ENCODE measurements around the gene LSP1. TPM values are rescaled to one million over a fixed set of nuclear protein-coding genes. Genes with fewer than 3 reads are reported as not detected.

Gene LSP1
- polyA plus RNA-seq, 1 donor from 2014 or later, result not detected

- Histone ChIP-seq H3K9me2 (ENCODE audit: insufficient read depth, low read length) (no peaks in the 10 kb centered on the region), H3K27me3 (ENCODE audit: insufficient read depth, low read depth, low read length) (no peaks in the 10 kb centered on the region), H3K79me2 (replicated peaks; ENCODE audit: insufficient read depth, low read length) (no peaks in the 10 kb centered on the region), H3K9ac (ENCODE audit: low read length) (no peak overlapping the region), H3K27ac (ENCODE audit: low read length) (no peak overlapping the region), H4K20me1 (ENCODE audit: insufficient read depth) (no peaks in the 10 kb centered on the region), H3F3A (ENCODE audit: insufficient read depth, low read length, poor library complexity, severe bottlenecking) (no peaks in the 10 kb centered on the region), H2AFZ (ENCODE audit: low read depth, low read length) (no peak overlapping the region), H3K4me3 (ENCODE audit: low read length) (no peak overlapping the region), H3K4me2 (ENCODE audit: low read length) (no peak overlapping the region), H3K9me3 (ENCODE audit: low read length) (no peaks in the 10 kb centered on the region), H3K36me3 (ENCODE audit: insufficient read depth, low read length) (no peaks in the 10 kb centered on the region)
- no peak for TF ChIP-seq POLR2AphosphoS5 (IDR thresholded peaks at IDR 0.05)
- no peak for TF ChIP-seq REST (IDR thresholded peaks at IDR 0.05; ENCODE audit: borderline replicate concordance)
- TF ChIP-seq RAD21 (conservative IDR thresholded peaks at IDR 0.05), result no peak
- TF ChIP-seq CTCF (IDR thresholded peaks at IDR 0.05; ENCODE audit: poor library complexity, severe bottlenecking), result no peak
- TF ChIP-seq SMC3 (conservative IDR thresholded peaks at IDR 0.05; ENCODE audit: poor library complexity), result no peak
- TF ChIP-seq EP300 (conservative IDR thresholded peaks at IDR 0.05; ENCODE audit: poor library complexity, severe bottlenecking), result no peak
- no peak for TF ChIP-seq MXI1 (conservative IDR thresholded peaks at IDR 0.05; ENCODE audit: poor library complexity, severe bottlenecking)
- no peak for TF ChIP-seq TAF1 (IDR thresholded peaks at IDR 0.05; ENCODE audit: low read depth)
- TF ChIP-seq EZH2 (IDR thresholded peaks at IDR 0.05; ENCODE audit: borderline replicate concordance, insufficient read depth, low read length, poor library complexity, severe bottlenecking), result no peak
Observed at GRCh38 chr11:1908618-1909017, 55.7 kb downstream of the LSP1 start.

- Histone ChIP-seq H3K4me3 (ENCODE audit: low read length) (no peak overlapping the region), H4K20me1 (ENCODE audit: insufficient read depth) (no peaks in the 10 kb centered on the region), H3F3A (ENCODE audit: insufficient read depth, low read length, poor library complexity, severe bottlenecking) (no peaks in the 10 kb centered on the region)
Observed at GRCh38 chr11:1909524-1909923, 56.6 kb downstream of the LSP1 start.

More at GRCh38 chr11:1909524-1909923, 56.6 kb downstream of the LSP1 start:
- Histone ChIP-seq H3K79me2 (replicated peaks; ENCODE audit: insufficient read depth, low read length) (no peaks in the 10 kb centered on the region), H3K4me2 (ENCODE audit: low read length) (no peak overlapping the region), H3K9ac (ENCODE audit: low read length) (no peak overlapping the region), H3K27ac (ENCODE audit: low read length) (no peak overlapping the region), H3K27me3 (ENCODE audit: insufficient read depth, low read depth, low read length) (no peaks in the 10 kb centered on the region), H3K36me3 (ENCODE audit: insufficient read depth, low read length) (no peaks in the 10 kb centered on the region), H3K9me3 (ENCODE audit: low read length) (no peaks in the 10 kb centered on the region), H2AFZ (ENCODE audit: low read depth, low read length) (no peak overlapping the region), H3K9me2 (ENCODE audit: insufficient read depth, low read length) (no peaks in the 10 kb centered on the region)
- TF ChIP-seq MXI1 (conservative IDR thresholded peaks at IDR 0.05; ENCODE audit: poor library complexity, severe bottlenecking), result no peak
- no peak for TF ChIP-seq REST (IDR thresholded peaks at IDR 0.05; ENCODE audit: borderline replicate concordance)
- no peak for TF ChIP-seq TAF1 (IDR thresholded peaks at IDR 0.05; ENCODE audit: low read depth)
- TF ChIP-seq RAD21 (conservative IDR thresholded peaks at IDR 0.05), result no peak
- TF ChIP-seq CTCF (IDR thresholded peaks at IDR 0.05; ENCODE audit: poor library complexity, severe bottlenecking), result no peak
- TF ChIP-seq EP300 (conservative IDR thresholded peaks at IDR 0.05; ENCODE audit: poor library complexity, severe bottlenecking), result no peak
- TF ChIP-seq POLR2AphosphoS5 (IDR thresholded peaks at IDR 0.05), result no peak
- no peak for TF ChIP-seq EZH2 (IDR thresholded peaks at IDR 0.05; ENCODE audit: borderline replicate concordance, insufficient read depth, low read length, poor library complexity, severe bottlenecking)
- no peak for TF ChIP-seq SMC3 (conservative IDR thresholded peaks at IDR 0.05; ENCODE audit: poor library complexity)

Data from neural cell (in vitro differentiated cells).